ENCODE data around the gene PLCL2. TPM values are rescaled to one million over a fixed set of nuclear protein-coding genes. Genes with fewer than 3 reads are reported as not detected.
"Not testable (repeated sequence)": the region's sequence is repeated elsewhere in the genome, so short reads cannot be mapped to it uniquely, and the experiment has no call there.

Gene PLCL2
- total RNA-seq, 1 donor from 2014 or later = 1.8 TPM

GRCh38 chr3:17103579-17103978 lies 218.8 kb downstream of the PLCL2 start:
- H3K27ac Mint-ChIP-seq (ENCODE audit: unreplicated experiment) = no peak overlapping the region
- H3K9me3 Mint-ChIP-seq (ENCODE audit: unreplicated experiment) = peaks cover 31% of the 10 kb centered on the region
- H3K27me3 Mint-ChIP-seq (ENCODE audit: unreplicated experiment) = peaks cover 31% of the 10 kb centered on the region
- H3K4me1 Mint-ChIP-seq (ENCODE audit: unreplicated experiment) = no peaks in the 10 kb centered on the region
- no peak for DNase-seq (ENCODE audit: extremely low spot score, unreplicated experiment)
- H3K4me3 Mint-ChIP-seq (ENCODE audit: unreplicated experiment) = no peak overlapping the region
- TF ChIP-seq CTCF (IDR thresholded peaks at IDR 0.05) = no peak
- no peaks in the 10 kb centered on the region for H3K36me3 Mint-ChIP-seq (ENCODE audit: unreplicated experiment)

DNA sequence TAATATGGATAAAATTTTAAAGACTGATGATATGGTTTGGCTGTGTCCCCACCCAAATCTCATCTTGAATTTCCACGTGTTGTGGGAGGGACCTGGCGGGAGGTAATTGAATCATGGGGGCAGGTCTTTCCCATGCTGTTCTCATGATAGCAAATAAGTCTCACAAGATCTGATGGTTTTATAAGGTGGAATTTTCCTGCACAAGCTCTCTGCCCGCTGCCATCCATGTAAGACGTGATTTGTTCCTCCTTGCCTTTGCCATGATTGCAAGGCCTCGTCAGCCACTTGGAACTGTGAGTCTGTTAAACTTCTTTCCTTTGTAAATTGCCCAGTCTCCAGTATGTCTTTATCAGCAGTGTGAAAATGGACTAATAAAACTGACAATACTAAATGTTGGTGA lies 222.0 kb downstream of the PLCL2 start:
- peaks cover 42% of the 10 kb centered on the region for H3K27me3 Mint-ChIP-seq (ENCODE audit: unreplicated experiment)
- not testable (repeated sequence) for H3K36me3 Mint-ChIP-seq (ENCODE audit: unreplicated experiment); DNase-seq (ENCODE audit: extremely low spot score, unreplicated experiment); H3K4me1 Mint-ChIP-seq (ENCODE audit: unreplicated experiment); H3K4me3 Mint-ChIP-seq (ENCODE audit: unreplicated experiment); H3K27ac Mint-ChIP-seq (ENCODE audit: unreplicated experiment)
- peaks cover 21% of the 10 kb centered on the region for H3K9me3 Mint-ChIP-seq (ENCODE audit: unreplicated experiment)

DNA sequence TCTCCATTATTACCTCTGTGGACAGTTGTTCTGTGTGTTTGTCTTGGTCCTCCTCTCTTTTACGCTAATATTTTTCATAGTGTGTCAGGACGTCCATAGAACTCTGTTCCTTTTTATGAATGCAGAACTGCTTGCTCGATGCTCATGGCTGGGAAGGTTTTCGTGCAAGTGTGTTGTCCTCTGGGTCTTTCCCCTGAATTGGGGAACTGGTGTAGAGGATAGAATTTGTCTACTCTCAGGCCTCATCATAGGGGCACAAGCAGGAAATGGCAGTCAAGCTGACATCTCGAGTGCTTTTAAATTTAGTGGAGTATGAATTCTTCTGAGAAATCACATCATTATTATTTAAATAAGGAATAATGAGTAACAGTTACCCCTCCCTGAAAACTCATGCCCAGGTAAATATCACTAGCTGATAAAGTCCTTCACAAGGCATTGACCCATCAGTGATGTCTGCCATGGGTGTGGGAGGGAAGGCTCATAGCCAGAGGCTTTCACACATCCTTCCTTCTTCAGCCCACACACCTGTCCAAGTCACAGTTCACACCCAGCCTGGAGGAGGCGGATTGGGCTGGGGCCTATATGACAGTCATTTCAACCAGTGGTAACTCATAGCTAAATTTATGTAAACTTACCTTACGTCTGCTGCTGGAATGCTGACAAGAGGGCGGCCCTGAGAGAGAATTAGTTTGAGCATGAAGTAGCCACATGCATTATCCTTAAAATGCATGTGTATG lies 226.1 kb downstream of the PLCL2 start:
- TF ChIP-seq CTCF (IDR thresholded peaks at IDR 0.05) = no peak
- H3K27ac Mint-ChIP-seq (ENCODE audit: unreplicated experiment) = no peak overlapping the region
- no peak for DNase-seq (ENCODE audit: extremely low spot score, unreplicated experiment)
- H3K36me3 Mint-ChIP-seq (ENCODE audit: unreplicated experiment) = no peaks in the 10 kb centered on the region
- no peaks in the 10 kb centered on the region for H3K4me1 Mint-ChIP-seq (ENCODE audit: unreplicated experiment)
- H3K9me3 Mint-ChIP-seq (ENCODE audit: unreplicated experiment) = no peaks in the 10 kb centered on the region
- peaks cover 20% of the 10 kb centered on the region for H3K27me3 Mint-ChIP-seq (ENCODE audit: unreplicated experiment)
- H3K4me3 Mint-ChIP-seq (ENCODE audit: unreplicated experiment) = no peak overlapping the region

GRCh38 chr3:17111586-17111985 lies 226.8 kb downstream of the PLCL2 start:
- H3K27ac Mint-ChIP-seq (ENCODE audit: unreplicated experiment) = no peak overlapping the region
- H3K9me3 Mint-ChIP-seq (ENCODE audit: unreplicated experiment) = no peaks in the 10 kb centered on the region
- no peak overlapping the region for H3K4me3 Mint-ChIP-seq (ENCODE audit: unreplicated experiment)
- TF ChIP-seq CTCF (IDR thresholded peaks at IDR 0.05) = no peak
- peaks cover 16% of the 10 kb centered on the region for H3K27me3 Mint-ChIP-seq (ENCODE audit: unreplicated experiment)
- no peak for DNase-seq (ENCODE audit: extremely low spot score, unreplicated experiment)
- H3K4me1 Mint-ChIP-seq (ENCODE audit: unreplicated experiment) = no peaks in the 10 kb centered on the region
- no peaks in the 10 kb centered on the region for H3K36me3 Mint-ChIP-seq (ENCODE audit: unreplicated experiment)

DNA sequence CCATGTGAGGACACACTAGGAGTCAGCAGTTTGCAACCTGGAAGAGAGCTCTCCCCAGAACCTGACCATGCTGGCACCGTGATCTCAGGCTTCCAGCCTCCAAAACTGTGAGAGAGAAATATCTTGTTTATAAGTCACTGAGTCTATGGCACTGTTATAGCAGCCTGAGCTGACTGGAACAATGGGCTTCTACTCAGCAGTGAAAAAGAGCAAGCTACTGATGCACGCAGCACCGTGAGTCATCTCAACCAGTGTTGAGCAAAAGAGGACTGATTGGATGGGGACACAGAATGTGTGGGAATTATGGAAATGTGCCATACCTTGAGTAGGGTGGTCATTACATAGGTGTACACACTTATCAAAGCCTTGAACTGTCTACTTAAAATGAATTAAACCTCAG lies 230.4 kb downstream of the PLCL2 start:
- no peaks in the 10 kb centered on the region for H3K4me1 Mint-ChIP-seq (ENCODE audit: unreplicated experiment)
- H3K9me3 Mint-ChIP-seq (ENCODE audit: unreplicated experiment) = no peaks in the 10 kb centered on the region
- no peak for TF ChIP-seq CTCF (IDR thresholded peaks at IDR 0.05)
- no peaks in the 10 kb centered on the region for H3K36me3 Mint-ChIP-seq (ENCODE audit: unreplicated experiment)
- H3K27me3 Mint-ChIP-seq (ENCODE audit: unreplicated experiment) = peaks cover 4% of the 10 kb centered on the region
- no peak overlapping the region for H3K4me3 Mint-ChIP-seq (ENCODE audit: unreplicated experiment)
- H3K27ac Mint-ChIP-seq (ENCODE audit: unreplicated experiment) = no peak overlapping the region
- DNase-seq (ENCODE audit: extremely low spot score, unreplicated experiment) = peak; percentile 54

All from osteocyte (in vitro differentiated cells).